Upper lobe of left lung (tissue), 6 donors: ENCODE measurements around the gene PLCL2. TPM values are rescaled to one million over a fixed set of nuclear protein-coding genes. Genes with fewer than 3 reads are reported as not detected.

Experiments used
- ATAC-seq, 2 donors: fragments of 200-7000 bp; cut with Tn5 transposase; one replicate each; pipeline ENCODE4 v1.9.1; 2022; ENCODE audit warnings: mild to moderate bottlenecking in 2 of 2, moderate library complexity in 2 of 2; ENCODE audit not compliant: low FRiP score in 2 of 2
- DNase-seq, 2 donors: peaks; one replicate each; pipeline ENCODE4 v3.0.0-alpha.2; 2019 to 2020
- H3K27ac ChIP-seq, 4 donors: fragments of 200-600 bp; sonication (generic); one replicate each; pipeline ENCODE4 v1.5.1; 2016 to 2019
- H3K27me3 ChIP-seq, 4 donors: fragments of 200-600 bp; sonication (generic); one replicate each; pipeline ENCODE4 v1.5.1; 2017 to 2019
- H3K36me3 ChIP-seq, 4 donors: fragments of 200-600 bp; sonication (generic); one replicate each; pipeline ENCODE4 v1.5.1; 2016 to 2019
- H3K4me1 ChIP-seq, 4 donors: fragments of 200-600 bp; sonication (generic); one replicate each; pipeline ENCODE4 v1.5.1; 2018 to 2019
- H3K4me3 ChIP-seq, 4 donors: fragments of 200-600 bp; sonication (generic); one replicate each; pipeline ENCODE4 v1.5.1; 2017 to 2019; ENCODE audit warnings: mild to moderate bottlenecking in 2 of 4, moderate library complexity in 1 of 4
- H3K9me3 ChIP-seq, 4 donors: fragments of 200-600 bp; sonication (generic); one replicate each; pipeline ENCODE4 v1.5.1; 2018 to 2019
- EP300 ChIP-seq, 4 donors: sonication (generic); formaldehyde crosslinking; IDR thresholded peaks; one replicate each; pipeline ENCODE4 v1.5.1; 2017; ENCODE audit warnings: antibody characterized with exemption in 4 of 4, control low read depth in 2 of 4
- POLR2A ChIP-seq, 4 donors: fragments of 450-650 bp; IDR thresholded peaks; one replicate each; pipeline ENCODE4 v1.5.1; 2016 to 2017; ENCODE audit warnings: antibody characterized with exemption in 4 of 4, mild to moderate bottlenecking in 2 of 4
- POLR2AphosphoS5 ChIP-seq, 2 donors: sonication (generic); formaldehyde crosslinking; IDR thresholded peaks; one replicate each; pipeline ENCODE4 v1.5.1; 2017; ENCODE audit warnings: antibody characterized with exemption in 2 of 2
- WGBS, 2 donors: methylation state at CpG; one replicate each; pipeline ENCODE4 v1.1.5; 2017 to 2018; 5-methylcytosine and 5-hydroxymethylcytosine counted together
- total RNA-seq, 6 donors: library from RNA; depleted of rRNA in 4 of 6; stranded (reverse); fragments of >200 nt in 4 of 6; gene quantifications; one replicate each; pipeline versions ENCODE4 v1.1.0 to v1.2.1, GENCODE V29; 2016 to 2021
- TF ChIP-seq, protein P1 (sequence below), 6 experiments: fragments of 450-650 bp in 4 of 6; fragments of 200-600 bp in 2 of 6; sonication (generic) in 2 of 6; IDR thresholded peaks; one replicate each; pipeline ENCODE4 v1.5.1; 2016 to 2019; ENCODE audit warnings: antibody characterized with exemption in 6 of 6
- donor health status: DM: no; HTN: no; CAD: no; lungs with moderate emphysema.
- donor health status: DM: no; HTN: yes; CAD: no; lungs with severe emphysema.

PLCL2 gene
- total RNA-seq, 6 donors from 2014 or later: 6.5 to 15.8 (median 10.7) TPM

GRCh38 chr3:16869261-16870005, 15.3 kb upstream of the PLCL2 start:
- H3K4me1 ChIP-seq: no peaks in the 10 kb centered on the region
- WGBS, 2 donors: 44 to 69% methylated on average over 2 of the region's 2 CpGs
- H3K36me3 ChIP-seq: no peaks in the 10 kb centered on the region
- H3K9me3 ChIP-seq: no peaks in the 10 kb centered on the region
- no peaks in the 10 kb centered on the region for H3K27me3 ChIP-seq
- TF ChIP-seq, protein P1, sequence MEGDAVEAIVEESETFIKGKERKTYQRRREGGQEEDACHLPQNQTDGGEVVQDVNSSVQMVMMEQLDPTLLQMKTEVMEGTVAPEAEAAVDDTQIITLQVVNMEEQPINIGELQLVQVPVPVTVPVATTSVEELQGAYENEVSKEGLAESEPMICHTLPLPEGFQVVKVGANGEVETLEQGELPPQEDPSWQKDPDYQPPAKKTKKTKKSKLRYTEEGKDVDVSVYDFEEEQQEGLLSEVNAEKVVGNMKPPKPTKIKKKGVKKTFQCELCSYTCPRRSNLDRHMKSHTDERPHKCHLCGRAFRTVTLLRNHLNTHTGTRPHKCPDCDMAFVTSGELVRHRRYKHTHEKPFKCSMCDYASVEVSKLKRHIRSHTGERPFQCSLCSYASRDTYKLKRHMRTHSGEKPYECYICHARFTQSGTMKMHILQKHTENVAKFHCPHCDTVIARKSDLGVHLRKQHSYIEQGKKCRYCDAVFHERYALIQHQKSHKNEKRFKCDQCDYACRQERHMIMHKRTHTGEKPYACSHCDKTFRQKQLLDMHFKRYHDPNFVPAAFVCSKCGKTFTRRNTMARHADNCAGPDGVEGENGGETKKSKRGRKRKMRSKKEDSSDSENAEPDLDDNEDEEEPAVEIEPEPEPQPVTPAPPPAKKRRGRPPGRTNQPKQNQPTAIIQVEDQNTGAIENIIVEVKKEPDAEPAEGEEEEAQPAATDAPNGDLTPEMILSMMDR (IDR thresholded peaks at IDR 0.05): no peak
- no peak for TF ChIP-seq POLR2AphosphoS5 (IDR thresholded peaks at IDR 0.05)
- no peak for TF ChIP-seq POLR2A (IDR thresholded peaks at IDR 0.05)
- no peak for TF ChIP-seq EP300 (IDR thresholded peaks at IDR 0.05)
- no peak overlapping the region for H3K27ac ChIP-seq
- DNase-seq (no peak), ATAC-seq (no peak)
- H3K4me3 ChIP-seq: no peak overlapping the region

DNA sequence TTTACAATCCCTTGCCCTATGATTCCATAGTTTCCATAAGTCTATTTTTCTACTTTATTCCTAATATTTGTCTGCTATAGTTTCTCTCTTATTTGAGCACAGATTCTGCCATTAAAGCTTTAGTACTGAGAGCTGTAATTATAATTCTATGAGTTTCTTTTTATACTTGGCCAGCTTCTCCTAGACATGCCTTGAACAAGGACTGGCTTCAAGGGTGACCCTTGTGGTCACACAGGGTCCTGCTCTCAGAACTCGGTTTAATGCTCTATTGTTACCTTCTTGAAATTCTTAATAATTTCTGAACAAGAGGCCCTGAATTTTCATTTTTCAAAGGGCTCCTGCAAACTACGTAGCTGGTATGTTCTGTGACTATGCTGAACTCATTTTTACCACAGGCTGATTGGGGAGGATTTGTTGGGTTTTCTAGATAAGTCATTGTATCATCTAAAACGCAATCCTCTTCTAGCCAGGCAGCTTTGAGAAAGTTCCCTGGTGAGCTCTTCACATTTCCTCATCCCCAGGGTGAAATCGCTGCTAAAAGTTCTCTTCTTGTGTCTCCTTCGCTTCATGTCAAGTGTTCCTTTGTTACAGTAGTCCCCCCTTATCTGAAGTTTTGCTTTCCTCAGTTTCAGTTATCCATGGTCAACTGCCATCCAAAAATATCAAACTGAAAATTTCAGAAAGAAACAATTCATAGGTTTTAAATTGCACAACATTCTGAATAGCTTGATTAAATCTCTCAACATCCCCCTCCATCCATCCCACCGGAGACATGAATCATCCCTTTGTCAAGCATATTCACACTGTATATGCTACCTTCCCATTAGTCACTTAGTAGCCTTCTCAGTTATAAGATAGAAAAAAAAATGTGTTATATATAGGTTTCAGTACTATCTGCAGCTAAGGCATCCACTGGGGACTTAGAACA, 12.6 kb upstream of the PLCL2 start:
- WGBS, 2 donors: 72 to 82% methylated on average over 6 of the region's 6 CpGs

GRCh38 chr3:16873872-16874271, 10.9 kb upstream of the PLCL2 start:
- no peak for ATAC-seq
- no peaks in the 10 kb centered on the region for H3K9me3 ChIP-seq

More for the DNA sequence above, 12.6 kb upstream of the PLCL2 start:
- no peak for DNase-seq
- H3K4me3 ChIP-seq: no peak overlapping the region
- H3K27ac ChIP-seq: no peak overlapping the region
- H3K27me3 ChIP-seq: no peaks in the 10 kb centered on the region
- no peaks in the 10 kb centered on the region for H3K36me3 ChIP-seq
- no peak for ATAC-seq
- TF ChIP-seq EP300 (IDR thresholded peaks at IDR 0.05) (no peak), POLR2AphosphoS5 (IDR thresholded peaks at IDR 0.05) (no peak), POLR2A (IDR thresholded peaks at IDR 0.05) (no peak)
- TF ChIP-seq, protein P1 (IDR thresholded peaks at IDR 0.05): no peak
- H3K9me3 ChIP-seq: no peaks in the 10 kb centered on the region
- H3K4me1 ChIP-seq: no peaks in the 10 kb centered on the region

DNA sequence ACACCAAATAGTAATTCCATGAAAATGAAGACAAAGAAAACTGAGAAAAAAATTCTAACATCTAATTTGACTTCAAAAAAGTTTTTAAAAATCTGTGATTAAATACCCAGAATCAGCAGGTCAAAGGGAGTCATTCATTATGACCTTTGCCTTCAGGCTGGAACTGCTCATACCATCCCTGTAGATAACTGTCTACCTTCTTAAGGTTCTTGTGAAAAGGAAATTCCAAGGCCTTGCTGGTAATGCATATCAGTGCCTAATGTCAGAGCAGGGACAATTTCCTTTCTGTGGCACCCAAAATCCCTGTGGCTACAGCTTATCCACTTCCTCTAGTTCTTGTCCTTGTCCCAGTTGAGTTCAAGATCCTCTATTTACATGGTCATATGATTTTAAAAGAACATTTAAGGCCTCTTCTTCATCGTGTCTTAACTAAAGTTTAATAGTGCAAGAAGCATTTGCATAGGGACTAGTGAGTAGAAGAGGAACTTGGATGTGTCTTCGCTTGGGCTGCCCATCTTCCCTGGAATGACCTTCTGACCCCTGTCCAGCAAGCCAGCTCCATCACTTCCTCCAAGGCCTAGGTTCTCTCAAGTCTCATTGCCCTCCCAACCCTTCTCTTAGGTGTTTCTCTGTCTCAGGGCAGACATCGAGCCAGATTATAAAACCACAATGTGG, 8.7 kb upstream of the PLCL2 start:
- Histone ChIP-seq H3K36me3 (no peaks in the 10 kb centered on the region), H3K4me3 (no peak overlapping the region), H3K9me3 (no peaks in the 10 kb centered on the region), H3K4me1 (no peaks in the 10 kb centered on the region), H3K27ac (no peak overlapping the region), H3K27me3 (no peaks in the 10 kb centered on the region)
- TF ChIP-seq, protein P1 (IDR thresholded peaks at IDR 0.05): no peak
- TF ChIP-seq POLR2AphosphoS5 (IDR thresholded peaks at IDR 0.05): no peak
- TF ChIP-seq POLR2A (IDR thresholded peaks at IDR 0.05): no peak
- TF ChIP-seq EP300 (IDR thresholded peaks at IDR 0.05): no peak
- 77 to 81% methylated on average over 3 of the region's 3 CpGs for WGBS, 2 donors
- DNase-seq (peak in 1 of 2 donors; percentile 35), ATAC-seq (peak in 1 of 2 donors; percentile 70)

More at GRCh38 chr3:16873872-16874271, 10.9 kb upstream of the PLCL2 start:
- no peak for DNase-seq
- Histone ChIP-seq H3K27ac (no peak overlapping the region), H3K27me3 (no peaks in the 10 kb centered on the region), H3K36me3 (no peaks in the 10 kb centered on the region), H3K4me1 (no peaks in the 10 kb centered on the region), H3K4me3 (no peak overlapping the region)
- 96 to 97% methylated on average over 4 of the region's 4 CpGs for WGBS, 2 donors
- TF ChIP-seq, protein P1 (IDR thresholded peaks at IDR 0.05): no peak
- no peak for TF ChIP-seq POLR2AphosphoS5 (IDR thresholded peaks at IDR 0.05)
- no peak for TF ChIP-seq EP300 (IDR thresholded peaks at IDR 0.05)
- no peak for TF ChIP-seq POLR2A (IDR thresholded peaks at IDR 0.05)
